ENCODE data around the gene RAB4A. TPM values are rescaled to one million over a fixed set of nuclear protein-coding genes. Genes with fewer than 3 reads are reported as not detected.

RAB4A gene
- total and polyA plus RNA-seq, 9 of the 15 experiments (the other 6 are each of a cell fraction or from before 2014, with no cell fraction given), result 8.3 to 61.0 (median 26.7) TPM

DNA sequence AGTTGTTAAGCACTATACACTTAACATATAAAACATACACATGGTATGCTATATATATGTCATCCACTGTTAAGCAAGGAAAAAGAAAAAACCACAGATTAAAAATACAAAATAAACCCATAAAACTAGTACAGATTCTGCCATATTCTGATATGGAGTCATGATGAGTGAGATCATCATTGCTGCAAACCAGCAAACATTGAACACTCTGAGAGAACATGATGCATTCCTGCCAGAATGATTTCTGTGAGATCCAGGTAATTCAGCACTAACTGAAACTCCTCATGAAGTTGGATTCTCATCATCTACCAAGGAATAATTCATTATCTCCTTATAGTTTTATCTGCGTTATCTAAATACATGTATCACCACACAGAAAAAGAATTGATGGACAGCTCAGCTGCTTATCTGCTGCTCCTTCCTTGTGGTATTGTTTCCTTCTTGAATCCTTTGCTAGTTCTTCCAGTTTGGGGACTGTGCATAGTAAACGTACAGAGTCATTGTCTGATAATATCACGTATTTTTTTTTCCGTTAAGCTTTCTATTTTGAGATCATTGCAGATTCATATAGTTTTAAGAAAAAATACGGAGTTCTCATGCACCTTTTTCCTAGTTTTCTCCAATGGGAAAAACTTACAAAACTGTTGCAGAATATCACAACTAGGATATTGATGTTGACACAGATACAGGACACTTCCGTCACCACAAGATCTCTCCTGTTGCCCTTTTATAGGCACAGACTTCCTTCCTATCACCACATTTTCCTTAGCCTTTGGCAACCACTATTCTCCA lies 9.3 kb downstream of the RAB4A start (continued):
- TF ChIP-seq, protein P1, sequence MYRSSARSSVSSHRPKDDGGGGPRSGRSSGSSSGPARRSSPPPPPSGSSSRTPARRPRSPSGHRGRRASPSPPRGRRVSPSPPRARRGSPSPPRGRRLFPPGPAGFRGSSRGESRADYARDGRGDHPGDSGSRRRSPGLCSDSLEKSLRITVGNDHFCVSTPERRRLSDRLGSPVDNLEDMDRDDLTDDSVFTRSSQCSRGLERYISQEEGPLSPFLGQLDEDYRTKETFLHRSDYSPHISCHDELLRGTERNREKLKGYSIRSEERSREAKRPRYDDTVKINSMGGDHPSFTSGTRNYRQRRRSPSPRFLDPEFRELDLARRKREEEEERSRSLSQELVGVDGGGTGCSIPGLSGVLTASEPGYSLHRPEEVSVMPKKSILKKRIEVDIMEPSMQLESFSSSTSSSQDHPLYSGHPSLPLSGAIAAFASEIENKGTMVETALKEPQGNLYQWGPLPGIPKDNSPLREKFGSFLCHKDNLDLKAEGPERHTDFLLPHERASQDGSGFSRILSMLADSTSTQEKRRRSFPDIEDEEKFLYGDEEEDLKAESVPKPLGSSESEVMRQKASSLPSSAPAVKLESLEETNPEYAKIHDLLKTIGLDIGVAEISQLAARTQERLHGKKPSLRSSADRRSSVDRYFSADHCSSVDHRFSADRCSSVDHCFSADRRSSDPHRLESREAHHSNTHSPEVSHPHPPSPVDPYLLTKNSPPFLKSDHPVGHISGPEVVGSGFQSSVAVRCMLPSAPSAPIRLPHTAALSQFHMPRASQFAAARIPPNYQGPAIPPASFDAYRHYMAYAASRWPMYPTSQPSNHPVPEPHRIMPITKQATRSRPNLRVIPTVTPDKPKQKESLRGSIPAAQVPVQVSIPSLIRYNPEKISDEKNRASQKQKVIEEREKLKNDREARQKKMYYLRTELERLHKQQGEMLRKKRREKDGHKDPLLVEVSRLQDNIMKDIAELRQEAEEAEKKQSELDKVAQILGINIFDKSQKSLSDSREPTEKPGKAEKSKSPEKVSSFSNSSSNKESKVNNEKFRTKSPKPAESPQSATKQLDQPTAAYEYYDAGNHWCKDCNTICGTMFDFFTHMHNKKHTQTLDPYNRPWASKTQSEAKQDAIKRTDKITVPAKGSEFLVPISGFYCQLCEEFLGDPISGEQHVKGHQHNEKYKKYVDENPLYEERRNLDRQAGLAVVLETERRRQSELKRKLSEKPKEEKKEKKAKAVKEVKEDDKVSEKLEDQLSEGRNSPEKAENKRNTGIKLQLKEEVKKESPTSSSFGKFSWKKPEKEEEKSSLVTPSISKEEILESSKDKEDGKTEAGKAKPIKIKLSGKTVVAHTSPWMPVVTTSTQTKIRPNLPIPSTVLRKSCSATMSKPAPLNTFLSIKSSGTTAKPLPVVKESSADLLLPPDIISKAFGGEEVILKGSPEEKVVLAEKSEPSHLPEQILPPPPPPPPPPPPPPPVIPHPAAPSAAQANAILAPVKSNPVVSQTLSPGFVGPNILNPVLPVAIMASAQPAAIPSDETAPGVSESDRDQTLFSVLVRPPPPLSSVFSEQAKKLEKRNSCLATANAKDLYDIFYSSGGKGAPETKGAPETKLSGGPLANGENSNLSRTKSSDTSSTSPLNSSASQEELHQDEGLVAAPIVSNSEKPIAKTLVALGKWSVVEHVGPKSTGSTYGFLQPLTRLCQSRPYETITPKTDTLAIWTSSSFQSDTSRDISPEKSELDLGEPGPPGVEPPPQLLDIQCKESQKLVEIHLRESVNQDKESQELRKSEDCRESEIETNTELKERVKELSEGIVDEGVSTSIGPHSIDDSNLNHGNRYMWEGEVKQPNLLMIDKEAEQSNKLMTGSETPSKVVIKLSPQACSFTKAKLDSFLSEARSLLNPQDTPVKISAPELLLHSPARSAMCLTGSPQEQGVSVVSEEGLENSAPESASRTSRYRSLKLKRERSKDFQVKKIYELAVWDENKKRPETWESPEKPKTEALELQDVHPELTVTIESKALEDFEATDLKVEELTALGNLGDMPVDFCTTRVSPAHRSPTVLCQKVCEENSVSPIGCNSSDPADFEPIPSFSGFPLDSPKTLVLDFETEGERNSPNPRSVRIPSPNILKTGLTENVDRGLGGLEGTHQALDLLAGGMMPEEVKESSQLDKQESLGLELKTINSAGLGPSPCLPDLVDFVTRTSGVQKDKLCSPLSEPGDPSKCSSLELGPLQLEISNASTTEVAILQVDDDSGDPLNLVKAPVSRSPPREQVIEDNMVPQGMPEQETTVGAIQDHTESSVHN (IDR thresholded peaks at IDR 0.05; ENCODE audit: borderline replicate concordance in 1 of 2, low read depth in 1 of 2), result no peak
- TF ChIP-seq YBX1 (IDR thresholded peaks at IDR 0.05), result no peak
- no peak for TF ChIP-seq ARHGAP35 (IDR thresholded peaks at IDR 0.05; ENCODE audit: partially characterized antibody)
- TF ChIP-seq, protein P2, sequence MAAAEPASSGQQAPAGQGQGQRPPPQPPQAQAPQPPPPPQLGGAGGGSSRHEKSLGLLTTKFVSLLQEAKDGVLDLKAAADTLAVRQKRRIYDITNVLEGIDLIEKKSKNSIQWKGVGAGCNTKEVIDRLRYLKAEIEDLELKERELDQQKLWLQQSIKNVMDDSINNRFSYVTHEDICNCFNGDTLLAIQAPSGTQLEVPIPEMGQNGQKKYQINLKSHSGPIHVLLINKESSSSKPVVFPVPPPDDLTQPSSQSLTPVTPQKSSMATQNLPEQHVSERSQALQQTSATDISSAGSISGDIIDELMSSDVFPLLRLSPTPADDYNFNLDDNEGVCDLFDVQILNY (CRISPR knock-in tag; IDR thresholded peaks at IDR 0.05), result no peak
- TF ChIP-seq, protein P3, sequence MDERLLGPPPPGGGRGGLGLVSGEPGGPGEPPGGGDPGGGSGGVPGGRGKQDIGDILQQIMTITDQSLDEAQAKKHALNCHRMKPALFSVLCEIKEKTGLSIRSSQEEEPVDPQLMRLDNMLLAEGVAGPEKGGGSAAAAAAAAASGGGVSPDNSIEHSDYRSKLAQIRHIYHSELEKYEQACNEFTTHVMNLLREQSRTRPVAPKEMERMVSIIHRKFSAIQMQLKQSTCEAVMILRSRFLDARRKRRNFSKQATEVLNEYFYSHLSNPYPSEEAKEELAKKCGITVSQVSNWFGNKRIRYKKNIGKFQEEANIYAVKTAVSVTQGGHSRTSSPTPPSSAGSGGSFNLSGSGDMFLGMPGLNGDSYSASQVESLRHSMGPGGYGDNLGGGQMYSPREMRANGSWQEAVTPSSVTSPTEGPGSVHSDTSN (CRISPR knock-in tag; IDR thresholded peaks at IDR 0.05; ENCODE audit: low read depth), result peak; percentile 51; the same call in 1 of the 2 replicates
- TF ChIP-seq, protein P3 (tag; conservative IDR thresholded peaks at IDR 0.05; ENCODE audit: low read depth), result peak; percentile 87
- no peak for TF ChIP-seq ZNF143 (CRISPR knock-in tag; IDR thresholded peaks at IDR 0.05)
- TF ChIP-seq NFE2L1 (tag; IDR thresholded peaks at IDR 0.05; ENCODE audit: borderline replicate concordance, low read depth), result no peak
- TF ChIP-seq ZNF830 (CRISPR knock-in tag; IDR thresholded peaks at IDR 0.05), result no peak
- 0 out of 2 replicates have a peak, but pooled peaks have one; percentile 15 for TF ChIP-seq JUN (IDR thresholded peaks at IDR 0.05; ENCODE audit: borderline replicate concordance, low read depth, low read length)
- TF ChIP-seq JUN (CRISPR knock-in tag; IDR thresholded peaks at IDR 0.05; ENCODE audit: borderline replicate concordance), result no peak
- TF ChIP-seq, protein P4, sequence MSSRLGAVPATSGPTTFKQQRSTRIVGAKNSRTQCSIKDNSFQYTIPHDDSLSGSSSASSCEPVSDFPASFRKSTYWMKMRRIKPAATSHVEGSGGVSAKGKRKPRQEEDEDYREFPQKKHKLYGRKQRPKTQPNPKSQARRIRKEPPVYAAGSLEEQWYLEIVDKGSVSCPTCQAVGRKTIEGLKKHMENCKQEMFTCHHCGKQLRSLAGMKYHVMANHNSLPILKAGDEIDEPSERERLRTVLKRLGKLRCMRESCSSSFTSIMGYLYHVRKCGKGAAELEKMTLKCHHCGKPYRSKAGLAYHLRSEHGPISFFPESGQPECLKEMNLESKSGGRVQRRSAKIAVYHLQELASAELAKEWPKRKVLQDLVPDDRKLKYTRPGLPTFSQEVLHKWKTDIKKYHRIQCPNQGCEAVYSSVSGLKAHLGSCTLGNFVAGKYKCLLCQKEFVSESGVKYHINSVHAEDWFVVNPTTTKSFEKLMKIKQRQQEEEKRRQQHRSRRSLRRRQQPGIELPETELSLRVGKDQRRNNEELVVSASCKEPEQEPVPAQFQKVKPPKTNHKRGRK (tag; IDR thresholded peaks at IDR 0.05), result no peak
- no peak for TF ChIP-seq RAD21 (CRISPR knock-in tag; conservative IDR thresholded peaks at IDR 0.05 in 1 of 2, IDR thresholded peaks at IDR 0.05 in 1 of 2)
